ENCODE results near the gene TARBP1.
"Not testable (repeated sequence)": the region's sequence is repeated elsewhere in the genome, so short reads cannot be mapped to it uniquely, and the experiment has no call there.

The TARBP1 gene

DNA sequence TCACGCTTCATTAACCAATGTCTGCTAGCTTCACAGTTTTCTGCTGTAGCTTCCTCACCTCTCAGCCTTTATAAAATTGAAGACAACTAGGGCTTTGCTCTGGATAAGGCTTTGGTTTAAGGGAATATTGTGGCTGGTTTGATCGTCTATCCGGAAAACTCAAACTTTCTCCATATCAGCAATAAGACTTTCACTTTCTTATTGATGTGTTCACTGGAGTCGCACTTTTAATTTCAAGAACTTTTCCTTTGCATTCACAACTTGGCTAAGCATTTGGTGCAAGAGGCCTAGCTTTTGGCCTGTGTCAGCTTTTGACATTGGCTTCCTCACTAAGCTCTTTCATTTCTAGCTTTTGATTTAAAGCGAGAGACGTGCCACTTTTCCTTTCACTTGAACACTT lies 92.9 kb downstream of the TARBP1 start:
- no peak for DNase-seq (ENCODE audit: low read depth)

DNA sequence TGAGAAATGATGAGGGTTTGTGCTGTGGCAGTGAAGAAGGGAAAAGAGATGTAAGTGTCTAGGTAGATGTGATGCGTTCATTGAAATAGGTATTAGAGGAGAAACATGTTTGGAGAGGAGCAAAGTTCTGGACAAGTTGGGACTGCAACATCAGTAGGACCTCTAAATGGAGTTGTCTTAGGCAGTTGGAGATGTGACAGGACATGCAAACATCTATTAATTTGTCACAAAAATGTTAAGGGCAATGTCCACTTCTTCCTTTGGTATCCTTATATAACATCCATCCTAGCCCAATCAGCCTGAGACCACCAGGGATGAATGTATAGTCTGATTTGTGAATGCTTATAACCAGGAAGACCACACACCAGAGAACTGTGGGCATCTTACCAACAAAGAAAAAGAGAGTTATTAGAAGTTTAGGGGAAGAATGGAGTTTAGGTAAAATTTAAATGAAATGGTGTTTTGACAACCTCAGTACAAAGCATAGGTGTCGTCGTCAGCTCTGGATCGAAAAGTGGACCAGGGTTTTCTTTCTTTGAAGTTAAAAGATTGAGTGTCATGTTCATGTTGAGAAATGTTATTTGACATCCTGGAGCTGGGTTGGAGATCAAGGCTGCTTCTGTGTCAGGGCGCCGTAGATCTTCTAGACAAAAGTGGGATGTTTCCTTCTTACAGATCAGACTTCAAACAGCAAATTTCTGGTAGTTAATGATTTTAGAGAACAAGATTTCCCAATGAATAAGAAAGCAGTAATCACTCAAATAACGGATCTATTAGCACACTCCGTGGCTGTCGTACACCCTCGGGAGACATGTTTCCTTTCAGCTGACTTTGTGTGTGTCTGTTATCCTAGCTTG lies 97.1 kb downstream of the TARBP1 start:
- DNase-seq (ENCODE audit: low read depth), result no peak

DNA sequence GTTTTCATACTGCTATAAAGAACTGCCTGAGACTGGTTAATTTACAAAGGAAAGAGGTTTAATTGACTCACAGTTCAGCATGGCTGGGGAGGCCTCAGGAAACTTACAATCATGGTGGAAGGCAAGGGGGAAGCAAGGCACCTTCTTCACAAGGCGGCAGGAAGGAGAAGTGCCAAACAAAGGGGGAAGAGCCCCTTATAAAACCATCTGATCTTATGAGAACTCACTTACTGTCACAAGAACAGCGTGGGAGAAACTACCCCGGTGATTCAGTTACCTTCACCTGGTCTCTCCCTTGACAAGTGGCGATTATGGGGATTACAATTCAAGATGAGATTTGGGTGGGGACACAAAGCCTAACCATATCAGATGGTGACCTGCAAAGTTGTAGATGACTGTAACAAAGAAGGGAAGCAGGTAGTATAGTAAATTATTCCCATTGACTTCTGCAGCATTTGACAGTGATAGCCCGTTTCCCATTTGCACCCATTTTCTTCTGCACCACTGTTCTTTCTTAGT lies 99.3 kb downstream of the TARBP1 start:
- DNase-seq (ENCODE audit: low read depth), result not testable (repeated sequence)

DNA sequence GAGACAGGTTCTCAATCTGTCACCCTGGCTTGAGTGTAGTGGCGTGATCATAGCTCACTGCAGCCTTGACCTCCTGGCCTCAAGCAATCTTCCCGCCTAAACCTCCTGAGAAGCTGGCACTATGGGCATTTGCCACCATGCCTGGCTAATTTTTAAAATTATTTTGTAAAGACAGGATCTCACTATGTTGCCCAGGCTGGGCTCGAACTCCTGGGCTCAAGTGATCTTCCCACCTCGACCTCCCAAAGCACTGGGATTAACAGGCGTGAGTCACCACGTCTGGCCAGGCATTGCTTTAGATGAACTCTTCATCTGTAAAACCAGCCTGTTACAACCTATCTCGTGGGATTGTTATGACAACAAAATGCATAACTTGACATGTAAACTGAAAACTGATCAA lies 103.3 kb downstream of the TARBP1 start:
- DNase-seq (ENCODE audit: low read depth), result no peak

DNA sequence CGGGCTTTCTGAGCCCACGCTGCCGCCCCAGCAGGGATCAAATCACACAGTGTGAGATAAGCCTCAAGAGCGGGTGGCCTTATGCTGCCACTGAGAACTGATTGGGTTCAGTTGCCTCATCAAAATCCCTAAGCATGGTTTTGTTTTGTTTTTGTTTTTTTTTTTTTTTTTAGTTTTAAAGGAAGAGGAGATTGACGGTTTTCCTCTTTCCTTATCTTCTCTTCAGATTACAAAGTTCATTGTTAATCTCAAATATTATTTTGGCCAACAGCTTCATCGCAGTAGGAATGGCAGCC lies 105.1 kb downstream of the TARBP1 start:
- no peak for DNase-seq (ENCODE audit: low read depth)

DNA sequence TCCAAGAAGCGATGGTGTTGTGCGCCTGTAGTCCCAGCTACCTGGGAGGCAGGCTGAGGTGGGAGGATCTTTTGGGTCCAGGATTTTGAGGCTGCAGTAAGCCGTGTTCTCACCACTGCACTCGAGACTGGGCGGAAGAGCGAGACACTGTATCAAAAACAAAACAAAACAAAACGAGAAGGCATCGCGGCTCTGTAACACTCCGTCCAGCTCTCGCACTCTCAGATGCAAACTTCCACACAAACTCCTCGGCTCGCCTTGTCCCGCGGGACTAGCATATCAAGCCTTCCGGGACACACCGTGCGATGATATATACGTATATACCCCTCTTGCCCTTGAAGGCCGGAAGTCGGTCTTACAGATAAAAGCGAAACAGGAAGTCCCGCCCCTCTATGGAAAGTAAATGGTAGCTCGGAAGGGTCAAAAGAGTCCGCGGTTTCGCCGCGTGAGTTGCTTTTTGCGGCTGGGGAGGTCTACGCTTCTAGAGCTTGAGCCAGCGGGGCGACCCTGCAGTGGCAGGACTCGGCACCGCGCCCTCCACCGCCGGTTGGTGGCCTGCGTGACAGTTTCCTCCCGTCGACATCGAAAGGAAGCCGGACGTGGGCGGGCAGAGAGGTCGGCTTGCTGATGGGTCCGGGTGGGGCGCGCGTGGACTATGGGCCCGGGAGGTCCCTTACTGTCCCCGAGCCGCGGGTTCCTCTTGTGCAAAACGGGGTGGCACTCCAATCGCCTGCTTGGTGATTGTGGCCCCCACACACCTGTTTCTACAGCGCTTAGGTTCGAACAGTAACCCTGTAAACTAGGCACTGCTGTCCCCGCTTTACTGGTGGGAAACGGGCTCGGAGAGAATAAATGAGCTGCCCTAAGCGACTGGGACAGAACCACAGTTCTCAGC lies 105.7 kb downstream of the TARBP1 start, which contains the start of gene COA6:
COA6 (plus strand) TSS at position 393 of the 895 bp plus-strand sequence; CDS start at position 404, 11 bp downstream.
- DNase-seq (ENCODE audit: low read depth), result peak; percentile 76

DNA sequence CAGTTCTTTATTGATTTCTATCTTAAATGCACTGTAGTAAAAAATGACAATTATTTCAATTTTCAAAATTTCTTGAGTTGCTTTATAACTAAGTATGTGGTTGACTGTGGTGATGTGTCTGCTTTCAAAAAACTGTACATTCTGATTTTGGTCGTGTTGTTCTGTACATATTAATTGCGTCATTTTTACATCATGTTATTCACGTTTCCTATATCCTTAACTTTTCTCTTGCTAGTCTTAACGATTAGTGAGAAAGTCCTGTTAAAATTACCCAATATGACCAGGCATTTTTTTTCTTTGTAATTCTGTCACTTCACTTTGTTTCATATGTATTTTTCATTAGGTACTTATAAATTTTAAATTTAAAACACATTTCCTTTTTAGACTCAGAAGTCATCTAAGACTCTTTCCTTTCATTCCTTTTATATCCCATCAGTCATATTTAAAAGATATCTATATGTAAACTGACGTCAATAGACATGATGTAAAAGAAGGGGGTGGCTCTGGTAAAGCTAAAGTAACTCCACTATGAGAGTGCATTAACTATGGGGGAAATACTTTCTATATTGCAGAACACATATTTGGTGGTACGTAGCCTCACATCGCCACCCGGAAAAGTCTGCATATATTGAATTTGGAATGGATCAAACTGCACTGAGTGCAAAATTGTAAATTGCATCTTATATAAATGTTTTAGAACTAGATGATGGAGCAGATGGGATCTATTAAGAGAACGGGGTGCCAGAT lies 106.8 kb downstream of the TARBP1 start:
- DNase-seq (ENCODE audit: low read depth), result no peak

DNA sequence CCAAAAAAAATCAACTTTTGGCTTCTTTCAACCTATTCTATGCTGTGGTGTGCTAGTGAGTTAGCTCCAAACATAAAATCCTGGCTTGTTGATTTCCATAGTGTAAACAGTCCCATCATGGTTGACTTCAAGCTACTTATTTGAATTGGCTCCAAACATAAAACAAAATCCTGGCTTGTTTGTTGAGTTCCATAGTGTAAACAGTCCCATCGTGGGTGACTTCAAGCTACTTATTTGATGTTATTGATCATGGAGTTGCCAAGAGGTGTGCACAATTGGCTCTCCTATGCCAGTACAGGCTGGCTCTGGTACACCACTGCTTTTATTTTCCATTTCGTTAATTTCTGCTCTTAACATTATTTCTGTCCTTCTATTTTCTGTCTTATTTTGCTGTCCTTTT lies 107.6 kb downstream of the TARBP1 start:
- no peak for DNase-seq (ENCODE audit: low read depth)

DNA sequence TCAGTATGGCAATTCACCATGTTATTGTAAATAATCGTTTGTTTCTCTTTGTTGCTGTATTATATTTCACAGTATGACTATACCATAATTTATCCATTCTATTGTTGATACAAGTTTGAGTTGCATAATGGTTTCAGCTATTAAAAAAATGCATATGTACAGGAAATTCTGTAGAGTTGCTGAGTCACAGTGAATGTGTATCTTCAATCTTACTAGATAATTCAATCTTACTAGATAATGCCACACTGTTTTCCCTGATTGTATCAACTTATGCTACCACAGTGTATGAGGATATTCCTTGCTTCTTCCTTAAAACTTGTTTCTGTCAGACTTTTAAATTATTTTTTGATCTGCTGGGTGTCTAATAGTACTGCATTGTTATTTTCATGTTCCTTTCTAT lies 109.2 kb downstream of the TARBP1 start:
- DNase-seq (ENCODE audit: low read depth), result no peak

DNA sequence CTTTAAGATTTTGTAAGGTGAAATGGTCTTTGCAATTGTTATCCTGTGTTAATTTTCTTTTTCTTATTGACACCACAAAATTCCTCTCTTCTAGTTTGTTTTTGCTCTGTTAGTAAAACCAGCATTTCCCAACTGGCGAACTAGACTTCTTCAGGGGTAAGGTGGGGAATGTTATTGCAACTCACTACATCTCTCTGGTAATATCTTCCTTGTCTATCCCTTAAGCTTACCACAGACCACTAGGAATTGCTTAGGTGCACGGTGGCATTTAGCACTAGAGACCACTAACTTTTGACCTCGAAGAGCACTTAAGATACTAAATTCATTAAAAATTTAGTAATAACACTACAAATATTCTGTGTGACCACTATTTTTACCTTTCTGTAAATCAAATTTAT lies 109.9 kb downstream of the TARBP1 start:
- no peak for DNase-seq (ENCODE audit: low read depth)

DNA sequence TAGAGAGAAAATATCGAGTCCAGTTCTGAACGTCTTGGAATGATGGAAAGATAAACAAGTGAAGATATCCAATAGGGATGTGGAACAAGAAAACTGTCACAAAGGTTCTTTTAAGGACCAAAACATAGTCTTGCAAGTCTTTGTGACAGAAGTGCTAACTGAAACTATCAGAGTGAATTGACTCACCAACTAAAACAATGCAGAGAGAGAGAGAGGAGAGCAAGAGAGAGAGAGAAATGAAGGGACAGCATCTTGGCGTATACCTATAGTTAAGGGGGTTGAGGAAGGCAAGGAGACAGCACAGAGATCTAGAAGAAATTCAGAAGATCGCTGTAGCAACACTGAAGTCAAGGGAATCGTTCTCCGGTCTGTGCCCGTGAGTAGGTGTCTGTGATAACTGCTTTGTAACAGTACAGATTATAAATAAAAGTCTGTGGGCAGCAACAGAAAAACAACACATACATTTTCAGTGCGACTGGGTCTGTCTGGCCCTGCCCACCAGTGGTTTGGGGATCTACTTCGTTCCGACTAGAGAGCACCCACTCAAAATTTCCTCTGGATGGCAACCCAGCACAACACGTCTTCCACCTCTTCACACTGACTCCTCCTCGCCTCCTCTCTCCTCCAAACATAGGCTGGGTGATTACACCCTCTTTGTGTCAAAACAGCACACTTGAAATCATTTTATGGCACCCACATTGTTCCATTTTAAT lies 110.5 kb downstream of the TARBP1 start:
- DNase-seq (ENCODE audit: low read depth), result no peak

DNA sequence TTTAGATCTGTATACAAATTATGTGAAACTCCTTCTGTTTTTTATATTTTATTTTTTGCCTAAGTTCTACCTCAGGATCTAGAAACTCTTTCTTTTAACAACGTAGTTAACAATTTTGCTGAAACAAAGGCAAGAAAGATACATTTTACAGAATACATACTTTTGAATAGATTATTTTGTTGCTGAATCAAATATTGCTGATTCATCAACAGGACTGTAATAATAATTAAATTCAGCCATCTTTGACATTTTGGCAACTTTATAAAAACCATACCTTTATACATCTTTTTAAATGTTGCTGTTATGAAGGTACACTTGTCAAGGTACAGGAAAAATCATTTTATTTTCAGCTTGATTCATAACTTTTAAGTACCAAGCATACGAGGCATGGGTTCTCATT lies 116.4 kb downstream of the TARBP1 start:
- no peak for DNase-seq (ENCODE audit: low read depth)

DNA sequence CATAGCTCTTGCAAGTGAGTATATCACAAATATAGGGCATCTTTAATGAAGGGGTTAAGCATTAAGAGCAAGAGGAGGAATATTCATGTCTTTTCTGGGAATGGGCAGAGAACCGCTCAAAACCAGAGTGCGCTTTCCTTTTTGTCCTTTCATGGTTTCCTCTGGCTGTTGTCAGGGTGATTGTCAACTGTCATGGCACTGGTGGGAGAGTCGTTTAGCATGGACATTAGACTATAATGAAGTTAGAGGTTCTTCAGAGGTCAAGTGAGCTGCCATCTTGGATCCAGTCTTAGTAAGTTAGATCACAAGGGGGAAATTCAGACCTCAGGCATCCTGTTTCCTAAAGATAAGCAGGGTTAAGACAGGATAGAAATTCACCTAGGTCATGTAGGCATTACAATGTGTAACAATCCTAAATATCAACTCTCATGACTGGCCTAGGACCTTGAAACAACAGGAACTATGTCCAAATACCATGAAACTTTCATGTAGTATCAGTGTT lies 117.8 kb downstream of the TARBP1 start:
- no peak for DNase-seq (ENCODE audit: low read depth)

DNA sequence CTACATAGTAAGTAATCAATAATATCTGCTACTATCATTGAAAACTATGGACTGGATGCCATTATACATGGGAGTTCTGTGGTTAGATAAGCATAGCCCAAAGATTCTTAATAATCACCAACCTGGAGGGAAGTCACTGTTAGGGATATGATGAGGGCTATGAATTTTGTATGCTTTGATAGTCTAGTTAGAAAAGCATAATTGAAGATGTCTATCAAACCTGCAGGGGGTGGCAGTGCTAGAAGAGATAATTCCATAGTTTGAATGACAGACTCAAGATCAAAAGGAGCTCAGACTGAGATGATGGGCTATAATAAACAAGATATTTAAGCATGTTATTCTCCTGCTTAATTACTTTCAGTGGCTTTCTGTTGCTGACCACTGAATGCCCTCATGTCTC lies 121.1 kb downstream of the TARBP1 start:
- no peak for DNase-seq (ENCODE audit: low read depth)

DNA sequence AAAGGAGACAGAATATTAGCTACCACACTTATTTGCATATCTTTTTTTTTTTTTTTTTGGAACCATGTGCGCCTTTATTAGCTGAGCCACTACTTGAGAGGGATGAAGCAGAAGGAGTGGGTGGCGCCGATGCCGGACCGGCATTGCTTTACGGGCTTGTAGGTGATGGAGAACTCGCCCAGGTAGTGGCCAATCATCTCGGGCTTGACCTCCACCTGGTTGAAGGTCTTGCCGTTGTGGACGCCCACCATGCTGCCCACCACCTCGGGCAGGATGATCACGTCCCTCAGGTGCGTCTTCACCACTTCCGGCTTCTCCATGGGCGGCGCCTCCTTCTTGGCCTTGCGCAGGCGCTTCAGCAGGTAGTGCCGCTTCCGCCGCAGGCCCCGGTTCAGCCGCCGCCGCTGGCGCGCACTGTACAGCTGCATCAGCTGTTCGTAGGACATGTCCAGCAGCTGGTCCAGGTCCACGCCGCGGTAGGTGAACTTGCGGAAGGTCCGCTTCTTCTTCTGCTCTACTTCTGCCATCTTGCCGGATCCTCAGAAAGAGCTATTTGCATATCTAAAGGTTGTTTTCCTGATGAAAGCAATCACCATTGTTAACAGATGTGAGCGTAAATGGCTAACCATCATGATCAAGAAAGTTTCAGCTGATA lies 122.2 kb downstream of the TARBP1 start:
- peak; percentile 28 for DNase-seq (ENCODE audit: low read depth)

DNA sequence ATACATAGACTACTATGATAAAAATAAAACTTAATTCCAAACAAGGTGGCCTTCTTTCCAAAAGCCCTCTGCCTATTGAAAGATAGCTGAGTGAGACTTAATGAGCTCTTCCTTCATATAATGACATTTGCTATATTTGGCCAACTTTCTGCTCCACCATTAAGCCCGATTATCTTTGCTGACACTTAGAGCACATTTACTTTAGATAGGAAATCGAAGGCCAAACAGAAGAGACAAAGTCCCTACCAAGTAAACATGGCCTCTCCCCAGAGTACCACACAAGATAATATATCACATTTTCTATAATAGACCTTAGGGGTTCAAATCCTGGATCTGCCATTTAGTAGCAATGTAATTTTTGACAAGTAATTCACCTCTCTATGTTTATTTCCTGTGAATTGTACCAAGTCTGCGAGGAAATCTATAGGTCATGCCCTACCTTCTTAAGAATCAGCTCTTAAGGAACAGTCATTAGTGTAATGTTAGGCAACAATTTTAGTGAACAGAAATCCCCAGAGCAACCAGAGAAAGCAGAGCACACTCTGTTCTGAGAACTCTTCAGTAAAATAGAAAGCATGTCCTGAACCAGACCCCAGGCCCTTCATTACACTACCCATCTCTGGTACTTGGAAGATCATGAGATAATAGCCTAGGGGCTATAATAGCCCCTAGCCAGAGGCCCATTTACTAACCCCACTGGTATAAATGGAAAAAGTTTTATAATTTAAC lies 123.0 kb downstream of the TARBP1 start:
- no peak for DNase-seq (ENCODE audit: low read depth)

DNA sequence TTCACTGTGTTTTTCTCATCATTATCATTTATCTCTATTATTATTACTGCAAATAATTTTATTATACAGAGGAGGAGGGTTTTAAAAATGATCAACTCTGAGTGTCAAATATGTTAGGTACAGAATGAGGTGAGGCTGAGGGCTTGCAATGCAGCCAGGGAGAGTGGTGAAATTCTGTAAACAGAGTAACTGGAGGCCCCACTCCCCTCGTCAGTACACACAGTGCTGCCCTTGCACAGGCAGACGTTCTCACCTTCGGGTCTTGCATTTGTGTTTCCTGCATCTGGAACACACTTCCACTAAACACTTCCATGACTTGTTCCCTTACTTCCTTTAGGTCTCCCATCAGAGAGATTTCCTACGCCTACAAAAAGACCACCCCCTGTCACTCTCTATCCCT lies 130.0 kb downstream of the TARBP1 start:
- no peak for DNase-seq (ENCODE audit: low read depth)

DNA sequence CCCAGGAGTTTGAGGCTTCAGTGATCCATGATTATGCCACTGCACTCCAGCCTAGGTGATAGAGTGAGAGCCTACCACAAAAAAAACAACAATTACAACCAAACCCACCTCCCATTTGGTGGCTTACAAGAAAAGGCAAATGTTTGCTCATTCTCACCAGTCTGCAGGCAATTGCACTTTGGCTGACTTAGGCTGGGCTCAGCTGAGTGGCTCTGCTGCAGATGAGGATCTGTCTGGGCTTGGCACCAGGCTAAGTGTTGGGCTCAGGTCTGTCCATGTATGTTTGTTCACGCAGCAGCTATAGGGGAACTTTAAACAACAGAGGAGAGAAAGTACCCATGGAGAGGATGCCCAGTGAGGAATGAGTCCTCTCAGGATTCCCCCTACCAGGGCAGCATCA lies 133.7 kb downstream of the TARBP1 start:
- DNase-seq (ENCODE audit: low read depth), result no peak

DNA sequence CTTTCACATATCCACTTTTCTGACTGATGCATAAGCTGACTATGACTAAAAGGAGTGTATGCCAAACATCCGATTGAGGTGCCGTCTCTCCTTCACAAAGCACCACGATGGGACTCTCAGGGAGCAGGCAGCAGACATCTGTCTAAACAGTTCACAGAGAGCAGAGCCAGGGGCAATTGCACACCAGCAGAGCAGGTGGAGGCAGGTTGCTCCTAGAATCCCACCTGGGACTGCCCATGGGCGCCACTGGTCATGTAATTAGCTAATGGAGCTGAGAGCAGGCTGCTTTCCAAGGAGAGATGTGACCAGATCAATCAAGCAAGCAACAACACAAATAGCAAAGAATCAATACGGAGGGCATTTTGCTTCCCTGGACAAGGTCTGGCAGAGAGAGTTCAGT lies 136.2 kb downstream of the TARBP1 start:
- DNase-seq (ENCODE audit: low read depth), result no peak

Measured in activated T-cell treated with anti-CD3 and anti-CD28 coated beads for 1 hour (primary cell).